ENCODE measurements around the gene COL16A1. TPM values are rescaled to one million over a fixed set of nuclear protein-coding genes. Genes with fewer than 3 reads are reported as not detected.

COL16A1 gene
- total RNA-seq, 6 donors from 2014 or later = 15.2 to 103 (median 40.7) TPM

DNA sequence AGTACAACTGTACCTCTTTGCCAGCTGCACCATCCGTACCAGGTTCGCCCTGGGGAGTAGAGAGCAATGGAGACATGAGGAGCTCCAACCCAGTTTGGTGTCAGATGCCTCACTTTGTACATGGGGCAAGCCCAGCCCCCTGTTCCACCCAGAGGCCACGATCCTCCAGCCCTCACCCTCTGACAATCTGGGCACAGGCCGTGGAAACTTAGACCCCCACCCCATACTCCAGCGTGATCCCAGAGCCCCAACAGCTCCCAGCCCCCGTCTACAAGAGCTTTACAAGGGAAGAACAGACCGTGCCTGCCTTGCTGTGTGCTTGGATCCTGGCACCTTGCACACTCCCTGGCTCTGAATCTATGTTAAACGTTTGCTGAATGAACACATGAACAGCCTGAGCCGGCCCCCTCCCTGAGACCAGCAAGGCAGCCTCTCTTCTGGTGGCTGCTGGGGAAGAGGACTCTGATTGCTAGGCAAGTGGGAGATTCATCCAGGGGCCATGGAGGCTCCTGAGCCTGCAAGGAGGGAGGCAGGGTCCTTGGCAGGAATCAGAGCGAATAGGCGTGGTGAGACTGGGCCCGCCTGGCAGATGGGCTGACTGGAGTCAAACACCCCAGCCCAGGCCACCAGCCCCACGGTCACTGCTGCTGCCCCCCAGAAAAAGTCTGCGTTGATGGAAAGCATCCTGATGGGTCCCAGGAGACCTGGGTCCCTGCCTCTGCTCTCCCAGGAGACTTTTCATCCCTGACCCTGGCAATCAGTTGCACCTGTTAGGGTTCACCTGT lies 46.6 kb downstream of the COL16A1 start:
- TF ChIP-seq POLR2AphosphoS5 (IDR thresholded peaks at IDR 0.05) (no peak), EP300 (IDR thresholded peaks at IDR 0.05) (no peak), POLR2A (IDR thresholded peaks at IDR 0.05) (no peak)
- TF ChIP-seq, protein P1, sequence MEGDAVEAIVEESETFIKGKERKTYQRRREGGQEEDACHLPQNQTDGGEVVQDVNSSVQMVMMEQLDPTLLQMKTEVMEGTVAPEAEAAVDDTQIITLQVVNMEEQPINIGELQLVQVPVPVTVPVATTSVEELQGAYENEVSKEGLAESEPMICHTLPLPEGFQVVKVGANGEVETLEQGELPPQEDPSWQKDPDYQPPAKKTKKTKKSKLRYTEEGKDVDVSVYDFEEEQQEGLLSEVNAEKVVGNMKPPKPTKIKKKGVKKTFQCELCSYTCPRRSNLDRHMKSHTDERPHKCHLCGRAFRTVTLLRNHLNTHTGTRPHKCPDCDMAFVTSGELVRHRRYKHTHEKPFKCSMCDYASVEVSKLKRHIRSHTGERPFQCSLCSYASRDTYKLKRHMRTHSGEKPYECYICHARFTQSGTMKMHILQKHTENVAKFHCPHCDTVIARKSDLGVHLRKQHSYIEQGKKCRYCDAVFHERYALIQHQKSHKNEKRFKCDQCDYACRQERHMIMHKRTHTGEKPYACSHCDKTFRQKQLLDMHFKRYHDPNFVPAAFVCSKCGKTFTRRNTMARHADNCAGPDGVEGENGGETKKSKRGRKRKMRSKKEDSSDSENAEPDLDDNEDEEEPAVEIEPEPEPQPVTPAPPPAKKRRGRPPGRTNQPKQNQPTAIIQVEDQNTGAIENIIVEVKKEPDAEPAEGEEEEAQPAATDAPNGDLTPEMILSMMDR (IDR thresholded peaks at IDR 0.05) = no peak
- Histone ChIP-seq H3K9me3 (no peaks in the 10 kb centered on the region), H3K27me3 (no peaks in the 10 kb centered on the region), H3K4me3 (no peak overlapping the region), H3K36me3 (no peaks in the 10 kb centered on the region), H3K27ac (no peak overlapping the region), H3K4me1 (no peaks in the 10 kb centered on the region)
- 77 to 90% methylated on average over 12 to 14 of the region's 14 CpGs for WGBS, 2 donors
- ATAC-seq (ENCODE audit: low FRiP score in 2 of 2) (no peak), DNase-seq (no peak)

DNA sequence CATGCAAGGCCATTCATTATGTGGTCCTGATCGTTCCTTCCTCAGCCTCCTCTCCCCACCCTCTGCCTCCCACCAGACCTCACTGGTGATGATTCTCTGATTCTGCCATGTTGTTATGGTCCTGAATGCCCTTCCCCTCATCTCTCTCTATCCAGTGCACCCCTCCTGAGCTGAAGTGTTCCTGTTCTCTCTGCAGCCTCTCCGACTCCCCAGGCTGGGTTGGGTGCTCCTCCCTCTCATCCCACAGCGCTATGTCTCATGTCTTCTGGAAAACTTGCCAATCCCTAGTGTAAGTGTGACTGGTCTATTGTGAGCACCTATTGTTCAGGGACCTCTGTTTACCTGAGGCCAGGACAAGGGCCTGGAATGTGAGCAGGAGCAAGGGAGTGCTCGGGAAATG lies 48.1 kb downstream of the COL16A1 start:
- H3K9me3 ChIP-seq = no peaks in the 10 kb centered on the region
- TF ChIP-seq, protein P1 (IDR thresholded peaks at IDR 0.05) = no peak
- TF ChIP-seq EP300 (IDR thresholded peaks at IDR 0.05) (no peak), POLR2A (IDR thresholded peaks at IDR 0.05) (no peak), POLR2AphosphoS5 (IDR thresholded peaks at IDR 0.05) (no peak)
- no peak for ATAC-seq (ENCODE audit: low FRiP score in 2 of 2)
- 75 to 77% methylated on average over 4 of the region's 4 CpGs for WGBS, 2 donors
- no peak for DNase-seq
- no peak overlapping the region for H3K4me3 ChIP-seq
- no peaks in the 10 kb centered on the region for H3K4me1 ChIP-seq
- H3K27me3 ChIP-seq = no peaks in the 10 kb centered on the region
- H3K27ac ChIP-seq = no peak overlapping the region
- H3K36me3 ChIP-seq = no peaks in the 10 kb centered on the region

DNA sequence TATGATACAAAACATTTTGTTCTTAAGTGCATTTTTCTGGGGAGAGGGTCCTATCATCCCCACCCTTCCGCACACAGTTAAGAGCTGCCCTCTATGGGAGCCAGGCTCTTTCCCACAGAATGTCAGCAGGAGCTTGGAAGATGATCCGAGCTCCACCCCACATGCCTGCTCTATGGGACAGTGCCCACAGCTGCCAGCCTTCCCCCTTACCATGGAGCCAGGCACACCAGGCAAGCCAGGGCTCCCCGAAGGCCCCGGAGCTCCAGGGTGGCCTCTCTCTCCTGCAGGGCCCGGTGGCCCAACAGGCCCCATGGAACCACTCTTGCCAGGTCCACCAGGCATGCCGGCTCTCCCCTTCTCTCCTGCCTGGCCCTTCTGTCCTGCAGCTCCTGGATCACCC lies 48.7 kb downstream of the COL16A1 start:
- no peak for ATAC-seq (ENCODE audit: low FRiP score in 2 of 2)
- TF ChIP-seq POLR2A (IDR thresholded peaks at IDR 0.05) = no peak
- no peak for TF ChIP-seq POLR2AphosphoS5 (IDR thresholded peaks at IDR 0.05)
- no peak for TF ChIP-seq EP300 (IDR thresholded peaks at IDR 0.05)
- TF ChIP-seq, protein P1 (IDR thresholded peaks at IDR 0.05) = no peak
- Histone ChIP-seq H3K4me3 (no peak overlapping the region), H3K27me3 (no peaks in the 10 kb centered on the region), H3K4me1 (no peaks in the 10 kb centered on the region), H3K9me3 (no peaks in the 10 kb centered on the region), H3K27ac (no peak overlapping the region), H3K36me3 (no peaks in the 10 kb centered on the region)
- DNase-seq = no peak
- 92 to 99% methylated on average over 6 of the region's 6 CpGs for WGBS, 2 donors

DNA sequence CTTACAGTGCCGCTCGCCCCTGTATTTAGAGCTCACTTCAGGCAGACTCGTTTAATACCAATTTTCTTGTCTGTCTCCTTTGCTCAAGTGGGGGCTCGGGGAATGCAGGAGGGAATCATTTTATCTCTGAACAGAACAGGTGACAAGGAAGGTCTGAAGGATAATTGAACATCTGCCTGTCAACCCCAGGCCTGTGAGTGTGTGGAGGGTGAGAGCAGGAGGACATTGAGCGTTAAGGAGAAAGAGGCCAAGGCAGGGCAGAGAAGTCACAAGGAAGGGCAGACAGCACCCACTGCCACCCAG lies 49.4 kb downstream of the COL16A1 start:
- Histone ChIP-seq H3K4me1 (no peaks in the 10 kb centered on the region), H3K4me3 (no peak overlapping the region), H3K9me3 (no peaks in the 10 kb centered on the region), H3K36me3 (no peaks in the 10 kb centered on the region), H3K27me3 (no peaks in the 10 kb centered on the region), H3K27ac (no peak overlapping the region)
- no peak for DNase-seq
- 92 to 100% methylated on average over 5 of the region's 5 CpGs for WGBS, 2 donors
- TF ChIP-seq EP300 (IDR thresholded peaks at IDR 0.05) (no peak), POLR2AphosphoS5 (IDR thresholded peaks at IDR 0.05) (no peak), POLR2A (IDR thresholded peaks at IDR 0.05) (no peak)
- TF ChIP-seq, protein P1 (IDR thresholded peaks at IDR 0.05) = no peak
- no peak for ATAC-seq (ENCODE audit: low FRiP score in 2 of 2)
